Measurements from ENCODE around the gene ARHGEF12.

The ARHGEF12 gene

GRCh38 chr11:120334332-120334731 is 1.9 kb upstream of the ARHGEF12 start:
- TF ChIP-seq, protein P1, sequence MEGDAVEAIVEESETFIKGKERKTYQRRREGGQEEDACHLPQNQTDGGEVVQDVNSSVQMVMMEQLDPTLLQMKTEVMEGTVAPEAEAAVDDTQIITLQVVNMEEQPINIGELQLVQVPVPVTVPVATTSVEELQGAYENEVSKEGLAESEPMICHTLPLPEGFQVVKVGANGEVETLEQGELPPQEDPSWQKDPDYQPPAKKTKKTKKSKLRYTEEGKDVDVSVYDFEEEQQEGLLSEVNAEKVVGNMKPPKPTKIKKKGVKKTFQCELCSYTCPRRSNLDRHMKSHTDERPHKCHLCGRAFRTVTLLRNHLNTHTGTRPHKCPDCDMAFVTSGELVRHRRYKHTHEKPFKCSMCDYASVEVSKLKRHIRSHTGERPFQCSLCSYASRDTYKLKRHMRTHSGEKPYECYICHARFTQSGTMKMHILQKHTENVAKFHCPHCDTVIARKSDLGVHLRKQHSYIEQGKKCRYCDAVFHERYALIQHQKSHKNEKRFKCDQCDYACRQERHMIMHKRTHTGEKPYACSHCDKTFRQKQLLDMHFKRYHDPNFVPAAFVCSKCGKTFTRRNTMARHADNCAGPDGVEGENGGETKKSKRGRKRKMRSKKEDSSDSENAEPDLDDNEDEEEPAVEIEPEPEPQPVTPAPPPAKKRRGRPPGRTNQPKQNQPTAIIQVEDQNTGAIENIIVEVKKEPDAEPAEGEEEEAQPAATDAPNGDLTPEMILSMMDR (IDR thresholded peaks at IDR 0.05; ENCODE audit: insufficient read depth, low read depth, low read length, missing control alignments): no peak
- no peak overlapping the region for H3K4me3 ChIP-seq (ENCODE audit: low read length)
- no peak for DNase-seq (ENCODE audit: low read depth)

DNA sequence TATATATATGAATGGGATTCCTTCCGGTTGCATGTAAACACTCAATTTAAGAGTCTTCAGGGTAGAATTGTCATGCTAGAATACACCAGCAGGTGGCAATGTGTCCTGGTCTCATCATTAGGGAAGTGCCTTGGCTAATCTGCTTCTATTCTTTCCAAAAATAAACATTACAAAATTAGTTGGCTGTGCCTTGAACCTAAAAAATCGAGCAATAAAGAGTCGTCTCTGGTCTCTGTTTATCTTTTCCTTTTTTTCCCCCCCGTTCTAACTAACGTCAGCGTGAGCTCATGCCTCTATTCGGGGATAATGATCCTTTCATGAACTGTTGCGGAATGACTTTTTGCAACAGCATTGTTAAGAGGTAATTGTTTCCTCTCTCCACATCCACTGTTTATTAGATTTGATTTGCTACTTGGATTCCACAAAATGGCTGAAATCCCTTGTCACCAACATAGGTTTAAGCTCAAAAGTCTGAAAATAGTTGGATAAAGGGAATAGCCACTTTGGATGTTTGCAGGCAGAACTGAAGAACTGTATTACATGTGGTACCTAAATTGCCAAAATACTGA is 1.2 kb upstream of the ARHGEF12 start:
- TF ChIP-seq, protein P1 (IDR thresholded peaks at IDR 0.05; ENCODE audit: insufficient read depth, low read depth, low read length, missing control alignments): peak; percentile 70
- peak overlapping the region; percentile 69 for H3K4me3 ChIP-seq (ENCODE audit: low read length)
- DNase-seq (ENCODE audit: low read depth): peak; percentile 86

- H3K4me3 ChIP-seq (ENCODE audit: low read length): peak overlapping the region; percentile 69
- TF ChIP-seq, protein P1 (IDR thresholded peaks at IDR 0.05; ENCODE audit: insufficient read depth, low read depth, low read length, missing control alignments): no peak
- DNase-seq (ENCODE audit: low read depth): peak; percentile 26
Measured at GRCh38 chr11:120335556-120335907, 681 bp upstream of the ARHGEF12 start.

- TF ChIP-seq, protein P1 (IDR thresholded peaks at IDR 0.05; ENCODE audit: insufficient read depth, low read depth, low read length, missing control alignments): no peak
- no peak for DNase-seq (ENCODE audit: low read depth)
- H3K4me3 ChIP-seq (ENCODE audit: low read length): peak overlapping the region; percentile 69
Measured at GRCh38 chr11:120336641-120337354, 585 bp downstream of the ARHGEF12 start.

GRCh38 chr11:120337355-120338106 is 1.3 kb downstream of the ARHGEF12 start:
- DNase-seq (ENCODE audit: low read depth): no peak
- H3K4me3 ChIP-seq (ENCODE audit: low read length): peak overlapping the region; percentile 69
- TF ChIP-seq, protein P1 (IDR thresholded peaks at IDR 0.05; ENCODE audit: insufficient read depth, low read depth, low read length, missing control alignments): no peak

DNA sequence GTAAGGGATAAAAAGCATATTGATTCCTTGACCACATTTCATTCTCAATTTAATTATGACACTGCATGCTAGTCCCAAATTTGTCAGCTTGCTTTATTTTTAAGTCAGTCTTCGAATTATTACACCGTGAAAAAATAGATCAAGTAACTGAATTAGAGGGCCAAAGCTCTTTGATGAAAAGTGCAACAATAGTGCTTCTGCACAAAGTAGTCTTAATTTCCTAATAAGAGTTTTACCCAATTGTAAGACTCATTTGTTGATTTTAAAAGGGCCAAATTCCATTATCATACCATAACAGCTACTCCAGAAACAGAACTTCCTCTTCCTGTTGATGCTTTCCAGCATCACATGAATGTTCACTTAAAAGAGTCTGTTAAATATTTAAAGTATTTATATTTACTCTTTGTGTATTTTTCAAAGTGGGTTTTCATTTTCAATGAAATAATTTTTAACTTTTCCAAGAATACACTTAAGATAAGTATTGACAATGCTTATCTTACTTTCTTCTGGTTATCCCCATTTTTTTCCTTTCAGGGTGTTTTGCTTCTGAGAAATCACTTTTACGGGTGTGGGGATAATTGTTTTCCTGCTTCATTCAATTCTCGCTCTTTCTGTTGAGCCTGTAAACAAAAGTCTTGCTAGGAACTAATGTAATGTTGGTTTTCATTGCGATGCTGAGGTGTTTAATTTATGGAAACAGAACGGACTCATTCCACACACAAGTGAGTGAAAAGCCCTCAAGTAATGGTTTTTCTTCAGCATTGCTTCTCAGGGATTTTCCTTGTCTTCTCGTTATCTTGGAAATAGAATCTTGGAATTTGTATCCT is 2.1 kb downstream of the ARHGEF12 start:
- peak overlapping the region; percentile 69 for H3K4me3 ChIP-seq (ENCODE audit: low read length)
- TF ChIP-seq, protein P1 (IDR thresholded peaks at IDR 0.05; ENCODE audit: insufficient read depth, low read depth, low read length, missing control alignments): no peak
- peak; percentile 36 for DNase-seq (ENCODE audit: low read depth)
